ENCODE measurements around the gene INTS4.

Gene INTS4

DNA sequence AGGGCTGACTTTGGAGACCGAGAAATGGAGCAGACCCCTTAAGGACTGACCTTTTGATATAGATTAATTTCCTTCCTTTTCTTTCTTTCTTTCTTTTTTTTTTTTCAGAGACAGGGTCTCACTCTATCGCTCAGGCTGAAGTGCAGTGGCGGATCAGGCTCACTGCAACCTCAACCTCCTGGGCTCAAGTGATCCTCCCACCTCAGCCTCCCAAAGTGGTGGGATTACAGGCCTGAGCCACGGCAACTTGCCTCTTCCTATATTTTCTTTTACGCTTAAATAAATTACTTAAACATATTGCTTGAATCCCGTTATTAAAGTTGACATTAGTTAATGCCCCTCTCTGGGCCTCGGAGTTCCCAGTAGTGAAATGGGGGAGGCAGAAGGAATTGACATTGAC lies 29.0 kb upstream of the INTS4 start:
- H3K4me1 ChIP-seq (ENCODE audit: insufficient read depth, poor library complexity, severe bottlenecking): peaks cover 11% of the 10 kb centered on the region
- peak overlapping the region; percentile 50 for H3K4me3 ChIP-seq (ENCODE audit: severe bottlenecking)
- peaks cover 3% of the 10 kb centered on the region; the same call in 1 of the 2 replicates for H3K36me3 ChIP-seq (ENCODE audit: low read depth)
- TF ChIP-seq, protein P1, sequence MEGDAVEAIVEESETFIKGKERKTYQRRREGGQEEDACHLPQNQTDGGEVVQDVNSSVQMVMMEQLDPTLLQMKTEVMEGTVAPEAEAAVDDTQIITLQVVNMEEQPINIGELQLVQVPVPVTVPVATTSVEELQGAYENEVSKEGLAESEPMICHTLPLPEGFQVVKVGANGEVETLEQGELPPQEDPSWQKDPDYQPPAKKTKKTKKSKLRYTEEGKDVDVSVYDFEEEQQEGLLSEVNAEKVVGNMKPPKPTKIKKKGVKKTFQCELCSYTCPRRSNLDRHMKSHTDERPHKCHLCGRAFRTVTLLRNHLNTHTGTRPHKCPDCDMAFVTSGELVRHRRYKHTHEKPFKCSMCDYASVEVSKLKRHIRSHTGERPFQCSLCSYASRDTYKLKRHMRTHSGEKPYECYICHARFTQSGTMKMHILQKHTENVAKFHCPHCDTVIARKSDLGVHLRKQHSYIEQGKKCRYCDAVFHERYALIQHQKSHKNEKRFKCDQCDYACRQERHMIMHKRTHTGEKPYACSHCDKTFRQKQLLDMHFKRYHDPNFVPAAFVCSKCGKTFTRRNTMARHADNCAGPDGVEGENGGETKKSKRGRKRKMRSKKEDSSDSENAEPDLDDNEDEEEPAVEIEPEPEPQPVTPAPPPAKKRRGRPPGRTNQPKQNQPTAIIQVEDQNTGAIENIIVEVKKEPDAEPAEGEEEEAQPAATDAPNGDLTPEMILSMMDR (IDR thresholded peaks at IDR 0.05; ENCODE audit: poor library complexity, severe bottlenecking): no peak
- DNase-seq (ENCODE audit: low spot score) (no peak), ATAC-seq (ENCODE audit: low read depth) (no peak)
- H3K27ac ChIP-seq (ENCODE audit: poor library complexity, severe bottlenecking): peak overlapping the region; percentile 43
- no peaks in the 10 kb centered on the region for H3K9me3 ChIP-seq (ENCODE audit: severe bottlenecking)
- H3K27me3 ChIP-seq (ENCODE audit: insufficient read depth, poor library complexity, severe bottlenecking): no peaks in the 10 kb centered on the region

DNA sequence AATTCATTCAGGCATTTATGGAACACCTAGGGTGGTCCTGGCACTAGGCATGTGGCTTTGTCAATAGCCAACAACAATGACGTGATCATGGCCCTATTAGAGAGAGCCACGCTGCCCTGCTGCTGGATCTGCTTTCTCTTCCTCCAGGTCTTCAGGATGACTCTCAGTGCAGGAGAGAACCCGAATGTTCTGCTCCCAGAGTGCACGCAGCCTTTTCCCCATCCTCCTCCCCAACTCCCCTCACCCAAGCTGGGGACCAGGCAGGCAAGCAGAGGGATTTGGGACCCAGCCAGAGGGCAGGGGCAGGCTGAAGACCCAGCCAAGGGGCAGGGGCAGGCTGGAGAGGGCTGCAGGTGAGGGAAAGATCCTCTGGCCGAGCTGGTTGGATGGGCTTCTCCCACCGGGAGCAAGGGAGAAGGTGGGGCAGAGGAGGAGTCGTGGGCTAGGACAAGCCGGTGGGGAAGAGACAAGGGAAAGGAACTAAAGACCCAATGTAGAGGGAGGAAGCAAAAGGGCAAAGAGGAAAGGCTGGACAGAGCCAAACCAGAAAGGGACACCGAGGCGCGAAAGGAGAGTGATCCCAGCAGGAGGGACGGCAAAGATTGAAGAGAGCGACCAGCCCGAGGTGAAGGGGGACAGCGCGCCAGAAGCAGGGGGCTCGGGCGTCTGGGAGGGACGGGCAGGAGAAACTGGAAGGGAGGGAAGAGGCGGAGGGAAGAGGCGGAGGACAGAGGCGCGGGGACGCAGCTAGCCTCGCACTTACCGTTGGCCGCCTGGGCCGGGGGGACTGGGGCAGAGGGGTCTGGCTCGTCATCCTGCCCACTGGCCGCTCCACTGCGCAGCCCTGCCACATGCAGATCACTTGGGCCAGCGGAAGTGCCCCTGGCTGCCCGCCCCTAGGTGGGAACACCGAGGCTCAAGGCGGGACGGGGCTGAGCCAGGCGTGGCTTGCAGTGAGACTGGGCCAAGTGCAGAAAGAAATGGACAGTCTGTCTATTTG lies 28.2 kb upstream of the INTS4 start, which contains the start of gene KCTD14:
Gene KCTD14, minus strand, starts transcription at position 880 of the 1,000 bp plus-strand sequence. Its CDS starts 27 bp downstream, at position 853.
- Histone ChIP-seq H3K36me3 (ENCODE audit: low read depth) (peaks cover 3% of the 10 kb centered on the region; the same call in 1 of the 2 replicates), H3K4me1 (ENCODE audit: insufficient read depth, poor library complexity, severe bottlenecking) (peaks cover 5% of the 10 kb centered on the region), H3K27me3 (ENCODE audit: insufficient read depth, poor library complexity, severe bottlenecking) (no peaks in the 10 kb centered on the region), H3K4me3 (ENCODE audit: severe bottlenecking) (peak within 1 kb of the TSS; percentile 50), H3K27ac (ENCODE audit: poor library complexity, severe bottlenecking) (peak within 1 kb of the TSS; percentile 43), H3K9me3 (ENCODE audit: severe bottlenecking) (no peaks in the 10 kb centered on the region)
- DNase-seq (ENCODE audit: low spot score) (peak; percentile 65), ATAC-seq (ENCODE audit: low read depth) (peak; percentile 85)
- TF ChIP-seq, protein P1 (IDR thresholded peaks at IDR 0.05; ENCODE audit: poor library complexity, severe bottlenecking): no peak

DNA sequence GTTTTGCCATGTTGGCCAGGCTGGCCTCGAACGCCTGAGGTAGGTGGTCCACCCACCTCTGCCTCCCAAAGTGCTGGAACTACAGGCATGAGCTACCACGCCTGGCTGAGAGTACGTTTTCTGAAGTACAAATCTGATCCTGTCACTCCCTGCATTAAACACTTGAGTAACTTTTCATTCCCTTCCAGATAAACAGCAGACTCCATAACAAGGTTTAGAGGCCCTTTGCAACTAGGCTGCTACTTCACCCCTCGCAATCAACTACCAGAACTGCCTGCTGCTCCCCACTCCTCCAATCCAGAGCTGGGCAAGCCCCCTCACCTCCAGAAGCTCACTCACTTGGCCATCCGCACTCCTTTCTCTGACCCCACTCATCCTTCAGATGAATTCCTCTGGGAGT lies 27.1 kb upstream of the INTS4 start:
- Histone ChIP-seq H3K27ac (ENCODE audit: poor library complexity, severe bottlenecking) (peak overlapping the region; percentile 43), H3K9me3 (ENCODE audit: severe bottlenecking) (no peaks in the 10 kb centered on the region), H3K27me3 (ENCODE audit: insufficient read depth, poor library complexity, severe bottlenecking) (no peaks in the 10 kb centered on the region), H3K4me3 (ENCODE audit: severe bottlenecking) (no peak overlapping the region), H3K4me1 (ENCODE audit: insufficient read depth, poor library complexity, severe bottlenecking) (peaks cover 5% of the 10 kb centered on the region), H3K36me3 (ENCODE audit: low read depth) (peaks cover 3% of the 10 kb centered on the region; the same call in 1 of the 2 replicates)
- TF ChIP-seq, protein P1 (IDR thresholded peaks at IDR 0.05; ENCODE audit: poor library complexity, severe bottlenecking): no peak
- ATAC-seq (ENCODE audit: low read depth) (no peak), DNase-seq (ENCODE audit: low spot score) (no peak)

DNA sequence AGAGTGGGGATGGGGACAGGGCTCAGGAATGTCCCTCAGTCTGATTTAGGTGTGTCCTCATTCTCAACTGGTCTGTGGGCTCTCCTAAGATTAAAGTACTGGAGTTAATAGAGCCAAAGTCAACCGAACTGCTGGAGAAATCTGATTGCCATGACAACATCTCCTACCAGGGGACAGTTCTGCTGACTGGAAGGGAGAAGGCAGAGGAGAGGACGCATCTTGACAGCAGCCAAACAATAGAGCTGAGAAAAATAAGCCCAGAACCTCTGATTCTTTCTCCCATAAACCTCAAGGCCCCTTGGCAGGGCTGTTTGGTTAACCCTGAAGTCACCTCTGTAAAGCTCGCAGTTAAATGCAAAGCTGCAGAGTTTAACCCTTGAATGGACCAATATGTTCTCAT lies 25.8 kb upstream of the INTS4 start:
- Histone ChIP-seq H3K27ac (ENCODE audit: poor library complexity, severe bottlenecking) (no peak overlapping the region), H3K27me3 (ENCODE audit: insufficient read depth, poor library complexity, severe bottlenecking) (no peaks in the 10 kb centered on the region), H3K36me3 (ENCODE audit: low read depth) (peaks cover 10% of the 10 kb centered on the region), H3K4me1 (ENCODE audit: insufficient read depth, poor library complexity, severe bottlenecking) (peaks cover 5% of the 10 kb centered on the region), H3K4me3 (ENCODE audit: severe bottlenecking) (no peak overlapping the region), H3K9me3 (ENCODE audit: severe bottlenecking) (no peaks in the 10 kb centered on the region)
- TF ChIP-seq, protein P1 (IDR thresholded peaks at IDR 0.05; ENCODE audit: poor library complexity, severe bottlenecking): no peak
- no peak for ATAC-seq (ENCODE audit: low read depth)
- DNase-seq (ENCODE audit: low spot score): no peak
